ENCODE results near the gene GUF1.

DNA sequence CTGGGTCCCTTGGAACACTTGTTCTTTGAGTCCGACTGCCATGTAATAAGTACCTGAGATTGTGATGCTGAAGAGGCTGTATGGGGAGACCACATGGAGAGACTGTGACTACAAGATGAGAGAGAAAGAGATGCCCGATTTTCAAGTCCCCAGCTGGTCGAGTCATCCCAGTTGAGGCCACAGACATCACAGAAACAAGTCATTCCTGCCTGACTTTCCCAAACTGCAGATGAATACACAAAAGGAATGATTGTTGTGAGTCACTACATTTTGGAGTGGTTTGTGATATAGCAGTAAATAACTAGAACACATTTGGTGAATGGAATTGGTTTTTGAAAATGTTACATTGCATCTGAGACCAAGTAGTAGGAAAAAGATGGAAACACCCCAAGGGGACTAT lies 17.8 kb upstream of the GUF1 start:
- TF ChIP-seq POLR2A (IDR thresholded peaks at IDR 0.05; ENCODE audit: low read depth, low read length) (no peak), CTCF (IDR thresholded peaks at IDR 0.05 in 2 of 3, conservative IDR thresholded peaks at IDR 0.05 in 1 of 3; ENCODE audit: control insufficient read depth in 2 of 3, extremely low read depth in 1 of 3, insufficient read depth in 1 of 3, low read depth in 3 of 3, low read length in 3 of 3) (no peak), CEBPB (IDR thresholded peaks at IDR 0.05; ENCODE audit: borderline replicate concordance in 1 of 2, low read depth in 2 of 2, low read length in 2 of 2) (no peak), STAT3 (IDR thresholded peaks at IDR 0.05; ENCODE audit: low read depth, low read length) (no peak), YY1 (IDR thresholded peaks at IDR 0.05; ENCODE audit: low read depth, low read length) (no peak), HDAC2 (IDR thresholded peaks at IDR 0.05) (no peak), KDM1A (IDR thresholded peaks at IDR 0.05; ENCODE audit: borderline replicate concordance) (no peak), MTA3 (IDR thresholded peaks at IDR 0.05; ENCODE audit: borderline replicate concordance, low read length) (no peak), EP300 (IDR thresholded peaks at IDR 0.05; ENCODE audit: borderline replicate concordance in 1 of 2, control insufficient read depth in 1 of 2, low read depth in 2 of 2, low read length in 2 of 2) (no peak), TCF12 (IDR thresholded peaks at IDR 0.05; ENCODE audit: low read depth, low read length) (no peak), USF2 (IDR thresholded peaks at IDR 0.05; ENCODE audit: borderline replicate concordance, low read depth, low read length) (no peak)
- TF ChIP-seq, protein P1, sequence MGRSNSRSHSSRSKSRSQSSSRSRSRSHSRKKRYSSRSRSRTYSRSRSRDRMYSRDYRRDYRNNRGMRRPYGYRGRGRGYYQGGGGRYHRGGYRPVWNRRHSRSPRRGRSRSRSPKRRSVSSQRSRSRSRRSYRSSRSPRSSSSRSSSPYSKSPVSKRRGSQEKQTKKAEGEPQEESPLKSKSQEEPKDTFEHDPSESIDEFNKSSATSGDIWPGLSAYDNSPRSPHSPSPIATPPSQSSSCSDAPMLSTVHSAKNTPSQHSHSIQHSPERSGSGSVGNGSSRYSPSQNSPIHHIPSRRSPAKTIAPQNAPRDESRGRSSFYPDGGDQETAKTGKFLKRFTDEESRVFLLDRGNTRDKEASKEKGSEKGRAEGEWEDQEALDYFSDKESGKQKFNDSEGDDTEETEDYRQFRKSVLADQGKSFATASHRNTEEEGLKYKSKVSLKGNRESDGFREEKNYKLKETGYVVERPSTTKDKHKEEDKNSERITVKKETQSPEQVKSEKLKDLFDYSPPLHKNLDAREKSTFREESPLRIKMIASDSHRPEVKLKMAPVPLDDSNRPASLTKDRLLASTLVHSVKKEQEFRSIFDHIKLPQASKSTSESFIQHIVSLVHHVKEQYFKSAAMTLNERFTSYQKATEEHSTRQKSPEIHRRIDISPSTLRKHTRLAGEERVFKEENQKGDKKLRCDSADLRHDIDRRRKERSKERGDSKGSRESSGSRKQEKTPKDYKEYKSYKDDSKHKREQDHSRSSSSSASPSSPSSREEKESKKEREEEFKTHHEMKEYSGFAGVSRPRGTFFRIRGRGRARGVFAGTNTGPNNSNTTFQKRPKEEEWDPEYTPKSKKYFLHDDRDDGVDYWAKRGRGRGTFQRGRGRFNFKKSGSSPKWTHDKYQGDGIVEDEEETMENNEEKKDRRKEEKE (IDR thresholded peaks at IDR 0.05), result no peak
